ENCODE results near the gene ZSCAN5A.
"Not testable (repeated sequence)": the region's sequence is repeated elsewhere in the genome, so short reads cannot be mapped to it uniquely, and the experiment has no call there.

- TF ChIP-seq CTCF (IDR thresholded peaks at IDR 0.05); ZNF138 (CRISPR knock-in tag; conservative IDR thresholded peaks at IDR 0.05); ZNF423 (CRISPR knock-in tag; IDR thresholded peaks at IDR 0.05); USF1 (CRISPR knock-in tag; IDR thresholded peaks at IDR 0.05); SP1 (CRISPR knock-in tag; conservative IDR thresholded peaks at IDR 0.05); MAX (CRISPR knock-in tag; IDR thresholded peaks at IDR 0.05); OVOL2 (CRISPR knock-in tag; IDR thresholded peaks at IDR 0.05; ENCODE audit: borderline replicate concordance): not testable (repeated sequence)
Measured at GRCh38 chr19:56176310-56176709, 138.3 kb downstream of the ZSCAN5A start.

Measured in WTC11 (cell line).